NT2/D1 (cell line): ENCODE measurements around the gene OR8G5.

Source experiments
- SUZ12 ChIP-seq: IDR thresholded peaks from 2 replicates; pipeline ENCODE4 v1.6.1; 2011; ENCODE audit not compliant: insufficient read length, insufficient read depth; ENCODE audit errors: extremely low read depth
- YY1 ChIP-seq: IDR thresholded peaks from 2 replicates; pipeline ENCODE4 v1.6.1; 2011; ENCODE audit not compliant: insufficient read length, insufficient read depth
- ZNF274 ChIP-seq: IDR thresholded peaks from 2 replicates; pipeline ENCODE4 v1.6.1; 2011; ENCODE audit warnings: mild to moderate bottlenecking, low read depth, low read length

- no peak for TF ChIP-seq SUZ12
- TF ChIP-seq YY1 = no peak
- no peak for TF ChIP-seq ZNF274
Observed at GRCh38 chr11:124219126-124219525, 37.0 kb upstream of the OR8G5 start.
